ENCODE data around the gene CACTIN. TPM values are rescaled to one million over a fixed set of nuclear protein-coding genes. Genes with fewer than 3 reads are reported as not detected.

CACTIN gene
- total RNA-seq, 1 experiment from 2014 or later = 33.2 TPM

- Histone ChIP-seq H3K27me3 (ENCODE audit: insufficient read depth, low read length) (no peaks in the 10 kb centered on the region), H3K9me3 (ENCODE audit: control insufficient read depth in 1 of 2, insufficient read depth in 1 of 2, low read depth in 1 of 2, low read length in 2 of 2) (no peaks in the 10 kb centered on the region), H3K79me2 (ENCODE audit: insufficient read depth, low read length) (no peaks in the 10 kb centered on the region), H3K4me1 (ENCODE audit: control insufficient read depth in 1 of 2, insufficient read depth in 2 of 2, low read length in 2 of 2) (peaks cover 0 to 7% of the 10 kb centered on the region in 2 experiments; a peak in 1 of 4 replicates), H3K9ac (ENCODE audit: low read length) (no peak overlapping the region), H3K4me3 (replicated peaks in 1 of 2; ENCODE audit: low read depth in 1 of 2, low read length in 2 of 2) (no peak overlapping the region), H3K27ac (ENCODE audit: low read depth, low read length) (no peak overlapping the region), H3K36me3 (ENCODE audit: control insufficient read depth in 1 of 2, insufficient read depth in 2 of 2, low read length in 2 of 2) (peaks cover 2 to 3% of the 10 kb centered on the region in 2 experiments; a peak in 1 of 4 replicates), H3K4me2 (ENCODE audit: low read length) (no peak overlapping the region), H2AFZ (ENCODE audit: low read depth, low read length, poor library complexity, severe bottlenecking) (no peak overlapping the region), H3K9me2 (ENCODE audit: insufficient read depth) (no peaks in the 10 kb centered on the region), H4K20me1 (ENCODE audit: insufficient read depth) (no peaks in the 10 kb centered on the region)
- POLR2A ChIA-PET = no interaction called here
- no peak for TF ChIP-seq REST (IDR thresholded peaks at IDR 0.05; ENCODE audit: low read depth)
- TF ChIP-seq SRF (IDR thresholded peaks at IDR 0.05; ENCODE audit: low read depth) = no peak
- no peak for TF ChIP-seq FOSL1 (IDR thresholded peaks at IDR 0.05; ENCODE audit: low read depth)
- TF ChIP-seq, protein P1, sequence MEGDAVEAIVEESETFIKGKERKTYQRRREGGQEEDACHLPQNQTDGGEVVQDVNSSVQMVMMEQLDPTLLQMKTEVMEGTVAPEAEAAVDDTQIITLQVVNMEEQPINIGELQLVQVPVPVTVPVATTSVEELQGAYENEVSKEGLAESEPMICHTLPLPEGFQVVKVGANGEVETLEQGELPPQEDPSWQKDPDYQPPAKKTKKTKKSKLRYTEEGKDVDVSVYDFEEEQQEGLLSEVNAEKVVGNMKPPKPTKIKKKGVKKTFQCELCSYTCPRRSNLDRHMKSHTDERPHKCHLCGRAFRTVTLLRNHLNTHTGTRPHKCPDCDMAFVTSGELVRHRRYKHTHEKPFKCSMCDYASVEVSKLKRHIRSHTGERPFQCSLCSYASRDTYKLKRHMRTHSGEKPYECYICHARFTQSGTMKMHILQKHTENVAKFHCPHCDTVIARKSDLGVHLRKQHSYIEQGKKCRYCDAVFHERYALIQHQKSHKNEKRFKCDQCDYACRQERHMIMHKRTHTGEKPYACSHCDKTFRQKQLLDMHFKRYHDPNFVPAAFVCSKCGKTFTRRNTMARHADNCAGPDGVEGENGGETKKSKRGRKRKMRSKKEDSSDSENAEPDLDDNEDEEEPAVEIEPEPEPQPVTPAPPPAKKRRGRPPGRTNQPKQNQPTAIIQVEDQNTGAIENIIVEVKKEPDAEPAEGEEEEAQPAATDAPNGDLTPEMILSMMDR (IDR thresholded peaks at IDR 0.05 in 2 of 3, conservative IDR thresholded peaks at IDR 0.05 in 1 of 3; ENCODE audit: borderline replicate concordance in 1 of 3, insufficient read depth in 1 of 3, low read depth in 2 of 3, low read length in 2 of 3) = no peak
- TF ChIP-seq ELF1 (IDR thresholded peaks at IDR 0.05; ENCODE audit: borderline replicate concordance, low read depth) = no peak
- TF ChIP-seq, protein P2, sequence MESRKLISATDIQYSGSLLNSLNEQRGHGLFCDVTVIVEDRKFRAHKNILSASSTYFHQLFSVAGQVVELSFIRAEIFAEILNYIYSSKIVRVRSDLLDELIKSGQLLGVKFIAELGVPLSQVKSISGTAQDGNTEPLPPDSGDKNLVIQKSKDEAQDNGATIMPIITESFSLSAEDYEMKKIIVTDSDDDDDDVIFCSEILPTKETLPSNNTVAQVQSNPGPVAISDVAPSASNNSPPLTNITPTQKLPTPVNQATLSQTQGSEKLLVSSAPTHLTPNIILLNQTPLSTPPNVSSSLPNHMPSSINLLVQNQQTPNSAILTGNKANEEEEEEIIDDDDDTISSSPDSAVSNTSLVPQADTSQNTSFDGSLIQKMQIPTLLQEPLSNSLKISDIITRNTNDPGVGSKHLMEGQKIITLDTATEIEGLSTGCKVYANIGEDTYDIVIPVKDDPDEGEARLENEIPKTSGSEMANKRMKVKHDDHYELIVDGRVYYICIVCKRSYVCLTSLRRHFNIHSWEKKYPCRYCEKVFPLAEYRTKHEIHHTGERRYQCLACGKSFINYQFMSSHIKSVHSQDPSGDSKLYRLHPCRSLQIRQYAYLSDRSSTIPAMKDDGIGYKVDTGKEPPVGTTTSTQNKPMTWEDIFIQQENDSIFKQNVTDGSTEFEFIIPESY (IDR thresholded peaks at IDR 0.05; ENCODE audit: extremely low read depth, insufficient replicate concordance, low read length) = no peak
- TF ChIP-seq POLR2AphosphoS5 (IDR thresholded peaks at IDR 0.05; ENCODE audit: low read depth, low read length) = no peak
- no peak for TF ChIP-seq CBX3 (IDR thresholded peaks at IDR 0.05; ENCODE audit: low read depth)
- no peak for TF ChIP-seq RAD21 (IDR thresholded peaks at IDR 0.05; ENCODE audit: low read depth)
- no peak for TF ChIP-seq CEBPB (IDR thresholded peaks at IDR 0.05; ENCODE audit: low read depth)
- no peak for TF ChIP-seq ZNF274 (IDR thresholded peaks at IDR 0.05; ENCODE audit: low read depth, low read length)
- no peak for TF ChIP-seq EGR1 (IDR thresholded peaks at IDR 0.05; ENCODE audit: low read depth)
- no peak for TF ChIP-seq TCF7L2 (IDR thresholded peaks at IDR 0.05; ENCODE audit: borderline replicate concordance, extremely low read depth, insufficient read depth, insufficient read length)
- no peak for TF ChIP-seq JUND (IDR thresholded peaks at IDR 0.05)
- no peak for TF ChIP-seq YY1 (IDR thresholded peaks at IDR 0.05; ENCODE audit: extremely low read depth, insufficient replicate concordance, low read depth, low read length)
- no peak for TF ChIP-seq ATF3 (IDR thresholded peaks at IDR 0.05)
- no peak for TF ChIP-seq SIN3A (IDR thresholded peaks at IDR 0.05; ENCODE audit: low read depth)
- no peak for TF ChIP-seq ZFX (IDR thresholded peaks at IDR 0.05)
- RAD21 ChIA-PET (ENCODE audit: low non-redundant PET in 1 of 2, low total read pairs in 2 of 2, uncharacterized antibody in 2 of 2, unreplicated experiment in 2 of 2) = no interaction called here
- intact Hi-C loops (cut with micrococcal nuclease) = no loop called here
- DNase-seq (ENCODE audit: low read depth, low spot score) = no peak
- BruUV-seq (replicated peaks) = no TSS peak
- ATAC-seq = no peak
- CTCF ChIA-PET = no interaction called here
These were observed 30.8 kb upstream of the CACTIN start for GRCh38 chr19:3657395-3657769.
